GM18873 (cell line): ENCODE data around the gene CNTNAP2.
"Not testable (repeated sequence)": the region's sequence is repeated elsewhere in the genome, so short reads cannot be mapped to it uniquely, and the experiment has no call there.

Source experiments
- ATAC-seq: cut with Tn5 transposase; IDR thresholded peaks from one replicate; pipeline ENCODE4 v1.9.1; 2021; ENCODE audit warnings: mild to moderate bottlenecking, moderate library complexity, moderate number of reproducible peaks; ENCODE audit not compliant: unreplicated experiment, low FRiP score

CNTNAP2 gene

GRCh38 chr7:148078111-148078510 is 1961.5 kb downstream of the CNTNAP2 start:
- not testable (repeated sequence) for ATAC-seq

- ATAC-seq: no peak
These were observed 1962.8 kb downstream of the CNTNAP2 start for GRCh38 chr7:148079206-148080080.

- ATAC-seq: no peak
These were observed 1966.8 kb downstream of the CNTNAP2 start for GRCh38 chr7:148083448-148083847.

GRCh38 chr7:148084138-148084537 is 1967.5 kb downstream of the CNTNAP2 start:
- ATAC-seq: no peak

- ATAC-seq: no peak
These were observed 1975.3 kb downstream of the CNTNAP2 start for GRCh38 chr7:148091882-148092281.

- no peak for ATAC-seq
These were observed 1977.0 kb downstream of the CNTNAP2 start for GRCh38 chr7:148093375-148094166.

GRCh38 chr7:148095066-148095465 is 1978.5 kb downstream of the CNTNAP2 start:
- no peak for ATAC-seq

- no peak for ATAC-seq
These were observed 1987.6 kb downstream of the CNTNAP2 start for GRCh38 chr7:148104136-148104716.

GRCh38 chr7:148104924-148105323 is 1988.3 kb downstream of the CNTNAP2 start:
- ATAC-seq: no peak

GRCh38 chr7:148105853-148106252 is 1989.3 kb downstream of the CNTNAP2 start:
- no peak for ATAC-seq

GRCh38 chr7:148107443-148108127 is 1991.0 kb downstream of the CNTNAP2 start:
- no peak for ATAC-seq

- no peak for ATAC-seq
These were observed 1991.8 kb downstream of the CNTNAP2 start for GRCh38 chr7:148108381-148108780.

- ATAC-seq: no peak
These were observed 1993.7 kb downstream of the CNTNAP2 start for GRCh38 chr7:148110097-148110868.

- no peak for ATAC-seq
These were observed 1998.2 kb downstream of the CNTNAP2 start for GRCh38 chr7:148114804-148115203.

- ATAC-seq: no peak
These were observed 1998.7 kb downstream of the CNTNAP2 start for GRCh38 chr7:148115308-148115707.

GRCh38 chr7:148116195-148116594 is 1999.6 kb downstream of the CNTNAP2 start:
- ATAC-seq: no peak

GRCh38 chr7:148116829-148117403 is 2000.3 kb downstream of the CNTNAP2 start:
- ATAC-seq: no peak

GRCh38 chr7:148118371-148118770 is 2001.8 kb downstream of the CNTNAP2 start:
- ATAC-seq: no peak

- no peak for ATAC-seq
These were observed 2004.8 kb downstream of the CNTNAP2 start for GRCh38 chr7:148121401-148121800.
